K562 (cell line): ENCODE data around the gene ZFAND2B. TPM values are rescaled to one million over a fixed set of nuclear protein-coding genes. Genes with fewer than 3 reads are reported as not detected.

ENCODE experiments used
- NCOA4 ChIP-seq: fragments of 450-650 bp; IDR thresholded peaks from 2 replicates; pipeline ENCODE4 v1.6.1; 2018; ENCODE audit warnings: mild to moderate bottlenecking; ENCODE audit not compliant: partially characterized antibody
- POLR2AphosphoS2 ChIP-seq: IDR thresholded peaks from 2 replicates; pipeline ENCODE4 v1.6.1; 2012; ENCODE audit warnings: low read length, improper control_type of control experiment
- SMARCC2 ChIP-seq: fragments of 450-650 bp; IDR thresholded peaks from 2 replicates; pipeline ENCODE4 v1.6.1; 2017; ENCODE audit warnings: antibody characterized with exemption, moderate library complexity, mild to moderate bottlenecking, low read depth
- SP1 ChIP-seq: sonication (generic); formaldehyde crosslinking; IDR thresholded peaks from 2 replicates; pipeline ENCODE4 v1.8.1; 2022; ENCODE audit warnings: mild to moderate bottlenecking, missing genetic modification reagents
- ZNF232 ChIP-seq: sonication (generic); formaldehyde crosslinking; IDR thresholded peaks from 2 replicates; pipeline ENCODE4 v1.8.0; 2022; ENCODE audit warnings: mild to moderate bottlenecking, missing genetic modification reagents
- ZNF444 ChIP-seq: fragments of 250-450 bp; sonication (Bioruptor Pico); IDR thresholded peaks from 2 replicates; pipeline ENCODE4 v1.4.0; 2020; ENCODE audit warnings: mild to moderate bottlenecking, moderate library complexity
- ZNF668 ChIP-seq: fragments of 250-450 bp; sonication (Bioruptor Pico); IDR thresholded peaks from 2 replicates; pipeline ENCODE4 v1.8.0; 2022; ENCODE audit warnings: mild to moderate bottlenecking, inconsistent platforms
- polyA plus RNA-seq, 8 experiments: library from polyadenylated mRNA; depleted of rRNA in 4 of 8; stranded (reverse) in 5 of 8; unstranded in 3 of 8; fragments of >200 nt; fragmentation: Nextera tagmentation in 2 of 8; fragmentation: Illumina TruSeq in 1 of 8; extraction: Ambion mirVana in 2 of 8; extraction: Trizol in 1 of 8; gene quantifications; 2 replicates each; pipeline versions ENCODE4 v1.2.1 to v1.2.3, GENCODE V29; 2011 to 2014; ENCODE audit warnings: inconsistent platforms in 1 of 8, missing spikeins in 1 of 8
- total RNA-seq, 7 experiments: library from RNA; depleted of rRNA in 6 of 7; stranded (reverse); fragments of >200 nt in 6 of 7; fragmentation: Illumina TruSeq in 2 of 7; extraction: Trizol in 2 of 7; gene quantifications; 2 replicates each; pipeline versions ENCODE4 v1.2.1 to v1.2.3, GENCODE V29; 2011 to 2021; ENCODE audit warnings: low replicate concordance in 1 of 7
- TF ChIP-seq, protein P1 (sequence below), 2 experiments: IDR thresholded peaks; 2 replicates each; pipeline ENCODE4 v1.6.1; 2012; ENCODE audit warnings: improper control_type of control experiment in 2 of 2, low read depth in 2 of 2, low read length in 2 of 2, borderline replicate concordance in 1 of 2
- TF ChIP-seq, protein P2 (sequence below): sonication (generic); formaldehyde crosslinking; IDR thresholded peaks from 2 replicates; pipeline ENCODE4 v1.8.0; 2022; ENCODE audit warnings: mild to moderate bottlenecking, missing genetic modification reagents
- TF ChIP-seq, protein P3 (sequence below): fragments of 150-350 bp; conservative IDR thresholded peaks from 2 replicates; pipeline ENCODE4 v1.6.1; 2014; ENCODE audit warnings: low read length
- TF ChIP-seq, protein P4 (sequence below), 3 experiments: fragments of 200-800 bp in 1 of 3; fragments of 250-450 bp in 1 of 3; fragments of 450-650 bp in 1 of 3; sonication (Bioruptor Pico) in 1 of 3; sonication (Bioruptor generic) in 1 of 3; formaldehyde crosslinking in 1 of 3; IDR thresholded peaks; 2 replicates each; pipeline versions ENCODE4 v1.6.1 to v1.8.0; 2016 to 2022; ENCODE audit warnings: mild to moderate bottlenecking in 2 of 3, missing genetic modification characterization in 2 of 3, missing compliant biosample characterization in 1 of 3, moderate library complexity in 1 of 3
- TF ChIP-seq, protein P5 (sequence below): fragments of 450-650 bp; formaldehyde crosslinking; conservative IDR thresholded peaks from 2 replicates; pipeline ENCODE4 v1.4.0; 2022; ENCODE audit warnings: mild to moderate bottlenecking, missing genetic modification characterization

ZFAND2B gene
- total and polyA plus RNA-seq, 9 of the 15 experiments (the other 6 are each of a cell fraction or from before 2014, with no cell fraction given) = 9.9 to 33.3 (median 26.1) TPM

DNA sequence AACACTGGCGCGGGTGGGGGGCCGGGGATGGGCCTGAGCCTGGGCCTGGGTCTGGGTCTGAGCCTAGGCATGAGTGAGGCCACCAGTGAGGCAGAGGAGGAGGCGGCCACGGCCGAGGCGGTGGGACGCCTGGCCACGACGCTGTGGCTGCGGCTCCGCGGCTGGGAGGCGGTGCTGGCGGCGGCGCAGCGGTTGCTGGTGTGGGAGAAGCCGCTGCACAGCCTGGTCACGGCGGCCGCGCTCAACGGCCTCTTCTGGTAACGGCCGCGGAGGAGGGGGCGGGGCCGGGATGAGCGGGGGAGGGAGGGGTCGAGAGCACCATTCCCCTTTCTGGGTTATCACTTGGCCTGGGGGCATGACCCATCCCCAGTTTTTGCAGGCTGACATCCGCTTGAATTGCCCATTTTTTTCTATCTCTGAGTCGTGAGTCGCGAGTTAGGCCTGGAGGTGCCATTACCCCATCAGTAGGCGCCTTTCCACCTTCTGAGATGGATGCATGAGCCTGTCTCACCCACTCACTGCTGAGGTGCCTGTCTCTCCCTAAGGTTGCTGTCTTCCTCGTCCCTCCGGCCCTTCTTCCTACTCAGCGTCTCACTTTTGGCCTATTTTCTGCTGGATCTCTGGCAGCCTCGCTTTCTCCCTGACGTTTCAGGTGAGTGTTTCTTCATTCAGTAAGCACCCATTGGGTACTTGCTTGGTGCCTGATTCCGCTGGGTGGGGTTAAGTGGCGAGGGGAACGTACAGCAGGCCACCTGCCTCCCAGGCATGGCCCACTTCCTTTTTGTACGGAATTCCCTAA is 28.0 kb upstream of the ZFAND2B start (continued):
- TF ChIP-seq ZNF232 (CRISPR knock-in tag) = no peak
- TF ChIP-seq, protein P1, sequence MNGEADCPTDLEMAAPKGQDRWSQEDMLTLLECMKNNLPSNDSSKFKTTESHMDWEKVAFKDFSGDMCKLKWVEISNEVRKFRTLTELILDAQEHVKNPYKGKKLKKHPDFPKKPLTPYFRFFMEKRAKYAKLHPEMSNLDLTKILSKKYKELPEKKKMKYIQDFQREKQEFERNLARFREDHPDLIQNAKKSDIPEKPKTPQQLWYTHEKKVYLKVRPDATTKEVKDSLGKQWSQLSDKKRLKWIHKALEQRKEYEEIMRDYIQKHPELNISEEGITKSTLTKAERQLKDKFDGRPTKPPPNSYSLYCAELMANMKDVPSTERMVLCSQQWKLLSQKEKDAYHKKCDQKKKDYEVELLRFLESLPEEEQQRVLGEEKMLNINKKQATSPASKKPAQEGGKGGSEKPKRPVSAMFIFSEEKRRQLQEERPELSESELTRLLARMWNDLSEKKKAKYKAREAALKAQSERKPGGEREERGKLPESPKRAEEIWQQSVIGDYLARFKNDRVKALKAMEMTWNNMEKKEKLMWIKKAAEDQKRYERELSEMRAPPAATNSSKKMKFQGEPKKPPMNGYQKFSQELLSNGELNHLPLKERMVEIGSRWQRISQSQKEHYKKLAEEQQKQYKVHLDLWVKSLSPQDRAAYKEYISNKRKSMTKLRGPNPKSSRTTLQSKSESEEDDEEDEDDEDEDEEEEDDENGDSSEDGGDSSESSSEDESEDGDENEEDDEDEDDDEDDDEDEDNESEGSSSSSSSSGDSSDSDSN (IDR thresholded peaks at IDR 0.05; ENCODE audit: borderline replicate concordance in 1 of 2, low read depth in 2 of 2, low read length in 2 of 2) = peak in 1 of 2 experiments; percentile 10; a peak in 1 of 4 replicates
- TF ChIP-seq, protein P2, sequence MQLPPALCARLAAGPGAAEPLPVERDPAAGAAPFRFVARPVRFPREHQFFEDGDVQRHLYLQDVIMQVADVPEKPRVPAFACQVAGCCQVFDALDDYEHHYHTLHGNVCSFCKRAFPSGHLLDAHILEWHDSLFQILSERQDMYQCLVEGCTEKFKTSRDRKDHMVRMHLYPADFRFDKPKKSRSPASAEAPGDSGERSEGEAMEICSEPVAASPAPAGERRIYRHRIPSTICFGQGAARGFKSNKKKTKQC (CRISPR knock-in tag) = no peak
- TF ChIP-seq, protein P3, sequence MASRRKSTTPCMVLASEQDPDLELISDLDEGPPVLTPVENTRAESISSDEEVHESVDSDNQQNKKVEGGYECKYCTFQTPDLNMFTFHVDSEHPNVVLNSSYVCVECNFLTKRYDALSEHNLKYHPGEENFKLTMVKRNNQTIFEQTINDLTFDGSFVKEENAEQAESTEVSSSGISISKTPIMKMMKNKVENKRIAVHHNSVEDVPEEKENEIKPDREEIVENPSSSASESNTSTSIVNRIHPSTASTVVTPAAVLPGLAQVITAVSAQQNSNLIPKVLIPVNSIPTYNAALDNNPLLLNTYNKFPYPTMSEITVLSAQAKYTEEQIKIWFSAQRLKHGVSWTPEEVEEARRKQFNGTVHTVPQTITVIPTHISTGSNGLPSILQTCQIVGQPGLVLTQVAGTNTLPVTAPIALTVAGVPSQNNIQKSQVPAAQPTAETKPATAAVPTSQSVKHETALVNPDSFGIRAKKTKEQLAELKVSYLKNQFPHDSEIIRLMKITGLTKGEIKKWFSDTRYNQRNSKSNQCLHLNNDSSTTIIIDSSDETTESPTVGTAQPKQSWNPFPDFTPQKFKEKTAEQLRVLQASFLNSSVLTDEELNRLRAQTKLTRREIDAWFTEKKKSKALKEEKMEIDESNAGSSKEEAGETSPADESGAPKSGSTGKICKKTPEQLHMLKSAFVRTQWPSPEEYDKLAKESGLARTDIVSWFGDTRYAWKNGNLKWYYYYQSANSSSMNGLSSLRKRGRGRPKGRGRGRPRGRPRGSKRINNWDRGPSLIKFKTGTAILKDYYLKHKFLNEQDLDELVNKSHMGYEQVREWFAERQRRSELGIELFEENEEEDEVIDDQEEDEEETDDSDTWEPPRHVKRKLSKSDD = no peak
- TF ChIP-seq ZNF668 (CRISPR knock-in tag) = no peak
- TF ChIP-seq SMARCC2 = no peak
- TF ChIP-seq SP1 (CRISPR knock-in tag) = no peak
- no peak for TF ChIP-seq ZNF444 (CRISPR knock-in tag)
- TF ChIP-seq NCOA4 = no peak
- no peak for TF ChIP-seq POLR2AphosphoS2
- TF ChIP-seq, protein P4, sequence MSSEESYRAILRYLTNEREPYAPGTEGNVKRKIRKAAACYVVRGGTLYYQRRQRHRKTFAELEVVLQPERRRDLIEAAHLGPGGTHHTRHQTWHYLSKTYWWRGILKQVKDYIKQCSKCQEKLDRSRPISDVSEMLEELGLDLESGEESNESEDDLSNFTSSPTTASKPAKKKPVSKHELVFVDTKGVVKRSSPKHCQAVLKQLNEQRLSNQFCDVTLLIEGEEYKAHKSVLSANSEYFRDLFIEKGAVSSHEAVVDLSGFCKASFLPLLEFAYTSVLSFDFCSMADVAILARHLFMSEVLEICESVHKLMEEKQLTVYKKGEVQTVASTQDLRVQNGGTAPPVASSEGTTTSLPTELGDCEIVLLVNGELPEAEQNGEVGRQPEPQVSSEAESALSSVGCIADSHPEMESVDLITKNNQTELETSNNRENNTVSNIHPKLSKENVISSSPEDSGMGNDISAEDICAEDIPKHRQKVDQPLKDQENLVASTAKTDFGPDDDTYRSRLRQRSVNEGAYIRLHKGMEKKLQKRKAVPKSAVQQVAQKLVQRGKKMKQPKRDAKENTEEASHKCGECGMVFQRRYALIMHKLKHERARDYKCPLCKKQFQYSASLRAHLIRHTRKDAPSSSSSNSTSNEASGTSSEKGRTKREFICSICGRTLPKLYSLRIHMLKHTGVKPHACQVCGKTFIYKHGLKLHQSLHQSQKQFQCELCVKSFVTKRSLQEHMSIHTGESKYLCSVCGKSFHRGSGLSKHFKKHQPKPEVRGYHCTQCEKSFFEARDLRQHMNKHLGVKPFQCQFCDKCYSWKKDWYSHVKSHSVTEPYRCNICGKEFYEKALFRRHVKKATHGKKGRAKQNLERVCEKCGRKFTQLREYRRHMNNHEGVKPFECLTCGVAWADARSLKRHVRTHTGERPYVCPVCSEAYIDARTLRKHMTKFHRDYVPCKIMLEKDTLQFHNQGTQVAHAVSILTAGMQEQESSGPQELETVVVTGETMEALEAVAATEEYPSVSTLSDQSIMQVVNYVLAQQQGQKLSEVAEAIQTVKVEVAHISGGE (CRISPR knock-in tag; IDR thresholded peaks at IDR 0.05) = peak in 1 of 3 experiments; percentile 7; a peak in 1 of 6 replicates
- TF ChIP-seq, protein P5, sequence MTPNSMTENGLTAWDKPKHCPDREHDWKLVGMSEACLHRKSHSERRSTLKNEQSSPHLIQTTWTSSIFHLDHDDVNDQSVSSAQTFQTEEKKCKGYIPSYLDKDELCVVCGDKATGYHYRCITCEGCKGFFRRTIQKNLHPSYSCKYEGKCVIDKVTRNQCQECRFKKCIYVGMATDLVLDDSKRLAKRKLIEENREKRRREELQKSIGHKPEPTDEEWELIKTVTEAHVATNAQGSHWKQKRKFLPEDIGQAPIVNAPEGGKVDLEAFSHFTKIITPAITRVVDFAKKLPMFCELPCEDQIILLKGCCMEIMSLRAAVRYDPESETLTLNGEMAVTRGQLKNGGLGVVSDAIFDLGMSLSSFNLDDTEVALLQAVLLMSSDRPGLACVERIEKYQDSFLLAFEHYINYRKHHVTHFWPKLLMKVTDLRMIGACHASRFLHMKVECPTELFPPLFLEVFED (CRISPR knock-in tag) = no peak
